ENCODE data around the gene AGMO. TPM values are rescaled to one million over a fixed set of nuclear protein-coding genes. Genes with fewer than 3 reads are reported as not detected.

AGMO gene
- total RNA-seq, 1 experiment from 2014 or later: not detected

- POLR2A ChIA-PET: no interaction called here
Observed at GRCh38 chr7:15291699-15292098, 270.1 kb downstream of the AGMO start.

DNA sequence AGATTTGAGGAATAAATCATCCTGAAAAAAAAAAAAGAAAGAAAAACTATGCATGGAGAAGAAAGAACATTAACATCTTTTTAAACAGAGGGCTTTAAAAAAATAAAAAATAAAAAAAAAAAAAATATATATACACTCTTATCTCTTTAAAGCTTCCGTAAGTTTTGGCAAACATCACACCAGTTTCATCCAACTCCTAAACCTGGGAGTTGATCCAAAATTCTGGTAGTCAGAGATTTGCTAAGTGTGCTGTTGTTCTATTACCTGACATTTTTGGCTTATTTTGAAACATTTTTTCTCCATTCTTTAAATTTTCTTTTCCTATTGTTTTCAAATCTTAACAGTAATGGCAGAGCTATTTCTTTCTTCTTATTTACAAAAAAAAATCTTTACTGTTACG is 273.1 kb downstream of the AGMO start:
- ChIA-PET POLR2A (no interaction called here), RAD21 (ENCODE audit: low non-redundant PET in 1 of 2, low total read pairs in 2 of 2, uncharacterized antibody in 2 of 2, unreplicated experiment in 2 of 2) (no interaction called here), CTCF (interaction anchor here (1.2 kb wide), 1 partner anchor 433 kb away, joined by 3 read pairs; no protein-coding TSS in a partner anchor)
- Histone ChIP-seq H3K9ac (ENCODE audit: low read length) (no peak overlapping the region), H3K79me2 (ENCODE audit: insufficient read depth, low read length) (no peaks in the 10 kb centered on the region), H3K4me1 (ENCODE audit: control insufficient read depth in 1 of 2, insufficient read depth in 2 of 2, low read length in 2 of 2) (no peaks in the 10 kb centered on the region), H3K9me2 (ENCODE audit: insufficient read depth) (no peaks in the 10 kb centered on the region), H4K20me1 (ENCODE audit: insufficient read depth) (no peaks in the 10 kb centered on the region; the same call in 1 of the 2 replicates), H2AFZ (ENCODE audit: low read depth, low read length, poor library complexity, severe bottlenecking) (no peak overlapping the region), H3K9me3 (ENCODE audit: control insufficient read depth in 1 of 2, insufficient read depth in 1 of 2, low read depth in 1 of 2, low read length in 2 of 2) (no peaks in the 10 kb centered on the region), H3K4me2 (ENCODE audit: low read length) (no peak overlapping the region), H3K4me3 (replicated peaks in 1 of 2; ENCODE audit: low read depth in 1 of 2, low read length in 2 of 2) (no peak overlapping the region), H3K27ac (ENCODE audit: low read depth, low read length) (no peak overlapping the region), H3K36me3 (ENCODE audit: control insufficient read depth in 1 of 2, insufficient read depth in 2 of 2, low read length in 2 of 2) (no peaks in the 10 kb centered on the region), H3K27me3 (ENCODE audit: insufficient read depth, low read length) (no peaks in the 10 kb centered on the region)
- TF ChIP-seq TCF7L2 (IDR thresholded peaks at IDR 0.05; ENCODE audit: borderline replicate concordance, extremely low read depth, insufficient read depth, insufficient read length) (no peak), SRF (IDR thresholded peaks at IDR 0.05; ENCODE audit: low read depth) (no peak), POLR2AphosphoS5 (IDR thresholded peaks at IDR 0.05; ENCODE audit: low read depth, low read length) (no peak), SP1 (IDR thresholded peaks at IDR 0.05; ENCODE audit: low read depth) (no peak), ZFX (IDR thresholded peaks at IDR 0.05) (no peak), ELF1 (IDR thresholded peaks at IDR 0.05; ENCODE audit: borderline replicate concordance, low read depth) (no peak), FOSL1 (IDR thresholded peaks at IDR 0.05; ENCODE audit: low read depth) (no peak), POLR2A (IDR thresholded peaks at IDR 0.05; ENCODE audit: borderline replicate concordance, extremely low read depth, insufficient read depth, insufficient read length) (no peak), EZH2 (IDR thresholded peaks at IDR 0.05) (no peak), YY1 (IDR thresholded peaks at IDR 0.05; ENCODE audit: extremely low read depth, insufficient replicate concordance, low read depth, low read length) (no peak), CEBPB (IDR thresholded peaks at IDR 0.05; ENCODE audit: low read depth) (no peak), CBX3 (IDR thresholded peaks at IDR 0.05; ENCODE audit: low read depth) (no peak)
- TF ChIP-seq, protein P1, sequence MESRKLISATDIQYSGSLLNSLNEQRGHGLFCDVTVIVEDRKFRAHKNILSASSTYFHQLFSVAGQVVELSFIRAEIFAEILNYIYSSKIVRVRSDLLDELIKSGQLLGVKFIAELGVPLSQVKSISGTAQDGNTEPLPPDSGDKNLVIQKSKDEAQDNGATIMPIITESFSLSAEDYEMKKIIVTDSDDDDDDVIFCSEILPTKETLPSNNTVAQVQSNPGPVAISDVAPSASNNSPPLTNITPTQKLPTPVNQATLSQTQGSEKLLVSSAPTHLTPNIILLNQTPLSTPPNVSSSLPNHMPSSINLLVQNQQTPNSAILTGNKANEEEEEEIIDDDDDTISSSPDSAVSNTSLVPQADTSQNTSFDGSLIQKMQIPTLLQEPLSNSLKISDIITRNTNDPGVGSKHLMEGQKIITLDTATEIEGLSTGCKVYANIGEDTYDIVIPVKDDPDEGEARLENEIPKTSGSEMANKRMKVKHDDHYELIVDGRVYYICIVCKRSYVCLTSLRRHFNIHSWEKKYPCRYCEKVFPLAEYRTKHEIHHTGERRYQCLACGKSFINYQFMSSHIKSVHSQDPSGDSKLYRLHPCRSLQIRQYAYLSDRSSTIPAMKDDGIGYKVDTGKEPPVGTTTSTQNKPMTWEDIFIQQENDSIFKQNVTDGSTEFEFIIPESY (IDR thresholded peaks at IDR 0.05; ENCODE audit: extremely low read depth, insufficient replicate concordance, low read length): no peak
- TF ChIP-seq, protein P2, sequence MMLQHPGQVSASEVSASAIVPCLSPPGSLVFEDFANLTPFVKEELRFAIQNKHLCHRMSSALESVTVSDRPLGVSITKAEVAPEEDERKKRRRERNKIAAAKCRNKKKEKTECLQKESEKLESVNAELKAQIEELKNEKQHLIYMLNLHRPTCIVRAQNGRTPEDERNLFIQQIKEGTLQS (IDR thresholded peaks at IDR 0.05): no peak
- TF ChIP-seq, protein P3, sequence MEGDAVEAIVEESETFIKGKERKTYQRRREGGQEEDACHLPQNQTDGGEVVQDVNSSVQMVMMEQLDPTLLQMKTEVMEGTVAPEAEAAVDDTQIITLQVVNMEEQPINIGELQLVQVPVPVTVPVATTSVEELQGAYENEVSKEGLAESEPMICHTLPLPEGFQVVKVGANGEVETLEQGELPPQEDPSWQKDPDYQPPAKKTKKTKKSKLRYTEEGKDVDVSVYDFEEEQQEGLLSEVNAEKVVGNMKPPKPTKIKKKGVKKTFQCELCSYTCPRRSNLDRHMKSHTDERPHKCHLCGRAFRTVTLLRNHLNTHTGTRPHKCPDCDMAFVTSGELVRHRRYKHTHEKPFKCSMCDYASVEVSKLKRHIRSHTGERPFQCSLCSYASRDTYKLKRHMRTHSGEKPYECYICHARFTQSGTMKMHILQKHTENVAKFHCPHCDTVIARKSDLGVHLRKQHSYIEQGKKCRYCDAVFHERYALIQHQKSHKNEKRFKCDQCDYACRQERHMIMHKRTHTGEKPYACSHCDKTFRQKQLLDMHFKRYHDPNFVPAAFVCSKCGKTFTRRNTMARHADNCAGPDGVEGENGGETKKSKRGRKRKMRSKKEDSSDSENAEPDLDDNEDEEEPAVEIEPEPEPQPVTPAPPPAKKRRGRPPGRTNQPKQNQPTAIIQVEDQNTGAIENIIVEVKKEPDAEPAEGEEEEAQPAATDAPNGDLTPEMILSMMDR (IDR thresholded peaks at IDR 0.05 in 2 of 3, conservative IDR thresholded peaks at IDR 0.05 in 1 of 3; ENCODE audit: borderline replicate concordance in 1 of 3, insufficient read depth in 1 of 3, low read depth in 2 of 3, low read length in 2 of 3): no peak
- BruUV-seq (replicated peaks): no TSS peak
- intact Hi-C loops (cut with micrococcal nuclease): no loop called here
- no peak for ATAC-seq
- no peak for DNase-seq (ENCODE audit: low read depth, low spot score)

More at GRCh38 chr7:15291699-15292098, 270.1 kb downstream of the AGMO start:
- no TSS peak for BruUV-seq (replicated peaks)
- no peak overlapping the region for H3K4me3 ChIP-seq (replicated peaks in 1 of 2; ENCODE audit: low read depth in 1 of 2, low read length in 2 of 2)
- H3K36me3 ChIP-seq (ENCODE audit: control insufficient read depth in 1 of 2, insufficient read depth in 2 of 2, low read length in 2 of 2): no peaks in the 10 kb centered on the region
- H3K79me2 ChIP-seq (ENCODE audit: insufficient read depth, low read length): no peaks in the 10 kb centered on the region
- no peaks in the 10 kb centered on the region; a peak in 1 of 4 replicates for H3K9me3 ChIP-seq (ENCODE audit: control insufficient read depth in 1 of 2, insufficient read depth in 1 of 2, low read depth in 1 of 2, low read length in 2 of 2)
- H4K20me1 ChIP-seq (ENCODE audit: insufficient read depth): no peaks in the 10 kb centered on the region
- ATAC-seq (peak; percentile 55; the same call in 1 of the 2 replicates), DNase-seq (ENCODE audit: low read depth, low spot score) (no peak)
- no peaks in the 10 kb centered on the region for H3K27me3 ChIP-seq (ENCODE audit: insufficient read depth, low read length)
- intact Hi-C loops (cut with micrococcal nuclease): no loop called here
- H3K9ac ChIP-seq (ENCODE audit: low read length): no peak overlapping the region
- no peak overlapping the region for H3K4me2 ChIP-seq (ENCODE audit: low read length)
- no peaks in the 10 kb centered on the region for H3K4me1 ChIP-seq (ENCODE audit: control insufficient read depth in 1 of 2, insufficient read depth in 2 of 2, low read length in 2 of 2)
- TF ChIP-seq RAD21 (IDR thresholded peaks at IDR 0.05; ENCODE audit: low read depth): 0 out of 2 replicates have a peak, but pooled peaks have one; percentile 15
- TF ChIP-seq CBX3 (IDR thresholded peaks at IDR 0.05; ENCODE audit: low read depth): no peak
- ChIA-PET CTCF (interaction anchor here (1.0 to 1.8 kb wide), 2 partner anchors 12 to 429 kb away, joined by 3 to 4 read pairs; no protein-coding TSS in a partner anchor), RAD21 (ENCODE audit: low non-redundant PET in 1 of 2, low total read pairs in 2 of 2, uncharacterized antibody in 2 of 2, unreplicated experiment in 2 of 2) (no interaction called here)
- no peak overlapping the region for H2AFZ ChIP-seq (ENCODE audit: low read depth, low read length, poor library complexity, severe bottlenecking)
- no peak overlapping the region for H3K27ac ChIP-seq (ENCODE audit: low read depth, low read length)
- no peaks in the 10 kb centered on the region for H3K9me2 ChIP-seq (ENCODE audit: insufficient read depth)
